A549 (cell line): ENCODE data around the gene FGF19. TPM values are rescaled to one million over a fixed set of nuclear protein-coding genes. Genes with fewer than 3 reads are reported as not detected.

Experiments used
- ATAC-seq, 2 experiments: fragments of 200-7000 bp in 1 of 2; fragments of >200 bp in 1 of 2; cut with Nextera tagmentation in 1 of 2; cut with Tn5 transposase in 1 of 2; 3 replicates each; pipeline versions ENCODE4 v1.8.0 to v1.9.1; 2018 to 2020; ENCODE audit warnings: mild to moderate bottlenecking in 1 of 2, moderate library complexity in 1 of 2
- CTCF ChIA-PET: fragments of 300-600 bp; sonication (Branson Sonifier 250); formaldehyde crosslinking; extraction: SDS; loops from one replicate; lab custom pipeline; 2021; ENCODE audit warnings: antibody characterized with exemption, inconsistent platforms; lab: Yijun Ruan, JAX
- POLR2A ChIA-PET: fragments of 350-600 bp; formaldehyde crosslinking; extraction: SDS; loops from one replicate; lab custom pipeline; 2021; ENCODE audit warnings: antibody characterized with exemption, inconsistent platforms; lab: Yijun Ruan, JAX
- DNase-seq, 2 experiments: peaks; one replicate each; pipeline versions ENCODE4 v3.0.0 to v3.0.0-alpha.2; 2011 to 2016; ENCODE audit warnings: low read depth in 1 of 2, low spot score in 1 of 2
- FAIRE-seq: peaks from 2 replicates; lab custom pipeline; 2011; peaks lifted over from hg19 to GRCh38; lab: Jason Lieb, UNC
- H3K27ac ChIP-seq, 2 experiments: fragments of >200 bp; sonication (Bioruptor Twin); formaldehyde crosslinking; 3 replicates each; pipeline ENCODE4 v1.5.1; 2016 to 2017
- H3K4me1 ChIP-seq: fragments of >200 bp; sonication (Bioruptor Twin); formaldehyde crosslinking; 3 replicates; pipeline ENCODE4 v1.6.1; 2016
- H3K4me2 ChIP-seq: fragments of >200 bp; sonication (Bioruptor Twin); formaldehyde crosslinking; 3 replicates; pipeline ENCODE4 v1.6.1; 2016
- H3K4me3 ChIP-seq: fragments of >200 bp; sonication (Bioruptor Twin); formaldehyde crosslinking; 3 replicates; pipeline ENCODE4 v1.5.1; 2016
- H3K9me3 ChIP-seq: fragments of >200 bp; sonication (Bioruptor Twin); formaldehyde crosslinking; 3 replicates; pipeline ENCODE4 v1.6.1; 2016
- ATOH8 ChIP-seq: fragments of 250-450 bp; sonication (Bioruptor Pico); IDR thresholded peaks from 2 replicates; pipeline ENCODE4 v1.5.0; 2020; ENCODE audit warnings: low read depth, mild to moderate bottlenecking, moderate library complexity
- CBX2 ChIP-seq: fragments of 200-600 bp; sonication (generic); IDR thresholded peaks from 2 replicates; pipeline ENCODE4 v1.6.1; 2016; ENCODE audit warnings: low read depth, mild to moderate bottlenecking, borderline replicate concordance
- CTCF ChIP-seq: fragments of >200 bp; sonication (Bioruptor Twin); formaldehyde crosslinking; IDR thresholded peaks from 3 replicates; pipeline ENCODE4 v1.5.1; 2016
- EHF ChIP-seq: fragments of 250-450 bp; sonication (Bioruptor Pico); IDR thresholded peaks from 2 replicates; pipeline ENCODE4 v1.5.0; 2020; ENCODE audit warnings: mild to moderate bottlenecking
- EHMT2 ChIP-seq: fragments of 200-600 bp; sonication (generic); IDR thresholded peaks from 2 replicates; pipeline ENCODE4 v1.6.1; 2016; ENCODE audit warnings: antibody characterized with exemption, low read depth, mild to moderate bottlenecking, moderate library complexity
- ELK1 ChIP-seq: fragments of 150-350 bp; IDR thresholded peaks from 2 replicates; pipeline ENCODE4 v1.6.1; 2014; ENCODE audit warnings: low read depth, mild to moderate bottlenecking, low read length
- FOXS1 ChIP-seq: fragments of 250-450 bp; sonication (Bioruptor Pico); IDR thresholded peaks from 2 replicates; pipeline ENCODE4 v1.5.0; 2020; ENCODE audit warnings: mild to moderate bottlenecking, moderate library complexity
- GATA3 ChIP-seq: IDR thresholded peaks from 2 replicates; pipeline ENCODE4 v1.6.1; 2012; ENCODE audit warnings: borderline replicate concordance
- HOXB13 ChIP-seq: fragments of 250-450 bp; sonication (Bioruptor Pico); IDR thresholded peaks from 2 replicates; pipeline ENCODE4 v1.5.0; 2020; ENCODE audit warnings: low read depth, mild to moderate bottlenecking, moderate library complexity
- HOXB5 ChIP-seq: fragments of 250-450 bp; sonication (Bioruptor Pico); IDR thresholded peaks from 2 replicates; pipeline ENCODE4 v1.5.0; 2020; ENCODE audit warnings: mild to moderate bottlenecking, moderate library complexity
- MAX ChIP-seq: IDR thresholded peaks from 2 replicates; pipeline ENCODE4 v1.6.1; 2012
- MYC ChIP-seq: IDR thresholded peaks from 2 replicates; pipeline ENCODE4 v1.6.1; 2012; ENCODE audit warnings: mild to moderate bottlenecking, inconsistent platforms, low read length, improper control_type of control experiment, borderline replicate concordance
- NPAS2 ChIP-seq: fragments of 250-450 bp; sonication (Bioruptor Pico); IDR thresholded peaks from 2 replicates; pipeline ENCODE4 v1.8.0; 2022; ENCODE audit warnings: mild to moderate bottlenecking, moderate library complexity, borderline replicate concordance
- NR3C1 ChIP-seq: fragments of >200 bp; sonication (Bioruptor Twin); formaldehyde crosslinking; IDR thresholded peaks from 3 replicates; pipeline ENCODE4 v1.6.1; 2017
- PBX3 ChIP-seq: IDR thresholded peaks from 2 replicates; pipeline ENCODE4 v1.6.1; 2012
- PHF8 ChIP-seq: fragments of 200-600 bp; sonication (generic); IDR thresholded peaks from 2 replicates; pipeline ENCODE4 v1.6.1; 2016; ENCODE audit warnings: low read depth, mild to moderate bottlenecking, antibody characterized with exemption, moderate library complexity, borderline replicate concordance
- RAD21 ChIP-seq, 2 experiments: fragments of >200 bp in 1 of 2; sonication (Bioruptor Twin) in 1 of 2; formaldehyde crosslinking in 1 of 2; IDR thresholded peaks in 1 of 2; conservative IDR thresholded peaks in 1 of 2; 2 replicates in 1 of 2; 3 replicates in 1 of 2; pipeline ENCODE4 v1.6.1; 2012 to 2018; ENCODE audit warnings: inconsistent platforms in 1 of 2
- RFX5 ChIP-seq: fragments of 450-650 bp; IDR thresholded peaks from 2 replicates; pipeline ENCODE4 v1.7.1; 2014; ENCODE audit warnings: antibody characterized with exemption, mild to moderate bottlenecking, moderate library complexity
- RNF2 ChIP-seq: fragments of 200-600 bp; sonication (generic); IDR thresholded peaks from 2 replicates; pipeline ENCODE4 v1.6.1; 2016; ENCODE audit warnings: low read depth, mild to moderate bottlenecking, antibody characterized with exemption, moderate library complexity, borderline replicate concordance
- SMC3 ChIP-seq: fragments of >200 bp; sonication (Bioruptor Twin); formaldehyde crosslinking; IDR thresholded peaks from 3 replicates; pipeline ENCODE4 v1.6.1; 2018; ENCODE audit warnings: inconsistent platforms
- SREBF2 ChIP-seq: fragments of 450-650 bp; IDR thresholded peaks from 2 replicates; pipeline ENCODE4 v1.6.1; 2014; ENCODE audit warnings: mild to moderate bottlenecking, moderate library complexity
- TFCP2L1 ChIP-seq: fragments of 250-450 bp; sonication (Bioruptor Pico); IDR thresholded peaks from 2 replicates; pipeline ENCODE4 v1.5.0; 2021; ENCODE audit warnings: mild to moderate bottlenecking
- TP53 ChIP-seq: fragments of 250-450 bp; sonication (Bioruptor Pico); IDR thresholded peaks from 2 replicates; pipeline ENCODE4 v1.5.0; 2021; ENCODE audit warnings: mild to moderate bottlenecking, moderate library complexity
- USF2 ChIP-seq: fragments of 450-650 bp; IDR thresholded peaks from 2 replicates; pipeline ENCODE4 v1.6.1; 2014; ENCODE audit warnings: antibody characterized with exemption
- ZC3H11A ChIP-seq: fragments of 450-650 bp; IDR thresholded peaks from 2 replicates; pipeline ENCODE4 v1.6.1; 2014; ENCODE audit warnings: antibody characterized with exemption, mild to moderate bottlenecking
- ZFP36 ChIP-seq: fragments of 450-650 bp; IDR thresholded peaks from 2 replicates; pipeline ENCODE4 v1.6.1; 2014; ENCODE audit warnings: borderline replicate concordance; ENCODE audit not compliant: partially characterized antibody
- WGBS: methylation state at CpG from one replicate; pipeline ENCODE4 v1.1.6; 2017; ENCODE audit errors: missing lambda C conversion rate; 5-methylcytosine and 5-hydroxymethylcytosine counted together
- polyA plus RNA-seq, 4 experiments: library from polyadenylated mRNA; depleted of rRNA in 3 of 4; stranded (reverse); fragments of >200 nt; fragmentation: RNase III in 1 of 4; extraction: RNeasy Plus Mini Kit Qiagen cat#74134 plus additional on column Dnase treatment in 1 of 4; gene quantifications; 2 replicates in 3 of 4; 3 replicates in 1 of 4; pipeline ENCODE4 v1.2.3, GENCODE V29; 2011 to 2017

Gene FGF19
- polyA plus RNA-seq, 2 of the 4 experiments (the other 2 are of a cell fraction): 0.05 to 0.31 TPM

GRCh38 chr11:69718912-69719311, 15.1 kb upstream of the FGF19 start (continued):
- TF ChIP-seq CBX2 (no peak), RFX5 (no peak)

- ChIA-PET POLR2A (no interaction called here), CTCF (interaction anchor here (0.7 to 4.7 kb wide), 26 partner anchors 9 to 482 kb away, joined by 3 to 25 read pairs (median 4); no protein-coding TSS in a partner anchor)
- Histone ChIP-seq H3K27ac (no peak overlapping the region), H3K4me3 (no peak overlapping the region), H3K4me1 (no peaks in the 10 kb centered on the region), H3K4me2 (no peak overlapping the region), H3K9me3 (no peaks in the 10 kb centered on the region)
- FAIRE-seq (no peak), DNase-seq (peak; percentile 38 to 60), ATAC-seq (peak; percentile 48 to 85; a peak in 4 of 6 replicates)
- TF ChIP-seq NR3C1 (no peak), PHF8 (no peak), ELK1 (no peak), ZC3H11A (no peak), FOXS1 (CRISPR knock-in tag) (no peak), SMC3 (peak; percentile 61), TP53 (no peak), RNF2 (no peak), ATOH8 (CRISPR knock-in tag) (no peak), RAD21 (conservative IDR thresholded peaks at IDR 0.05 in 1 of 2, IDR thresholded peaks at IDR 0.05 in 1 of 2) (peak; percentile 42 to 51; a peak in 4 of 5 replicates), CTCF (peak; percentile 43), NPAS2 (CRISPR knock-in tag) (no peak), HOXB5 (CRISPR knock-in tag) (no peak), MAX (no peak), MYC (no peak), GATA3 (no peak), HOXB13 (CRISPR knock-in tag) (no peak), ZFP36 (no peak), EHF (no peak), EHMT2 (no peak), RFX5 (no peak), SREBF2 (no peak), TFCP2L1 (CRISPR knock-in tag) (no peak), PBX3 (no peak), USF2 (no peak)
- 19% methylated on average over 13 of the region's 13 CpGs for WGBS
Observed at GRCh38 chr11:69718147-69718546, 14.3 kb upstream of the FGF19 start.
